Keratinocyte (primary cell): ENCODE results near the gene RELL2. TPM values are rescaled to one million over a fixed set of nuclear protein-coding genes. Genes with fewer than 3 reads are reported as not detected.

Source experiments
- DNase-seq: peaks from one replicate; pipeline ENCODE4 v3.0.0-alpha.2; 2011; ENCODE audit warnings: low read depth, missing footprints, low spot score
- FAIRE-seq: peaks from 2 replicates; lab custom pipeline; 2011; peaks lifted over from hg19 to GRCh38; lab: Jason Lieb, UNC
- H2AFZ ChIP-seq: 2 replicates; pipeline ENCODE4 v1.6.0; 2012; ENCODE audit warnings: low read length, control low read depth, inconsistent platforms; ENCODE audit not compliant: control insufficient read depth
- H3K27ac ChIP-seq: 2 replicates; pipeline ENCODE4 v1.5.1; 2011; ENCODE audit warnings: low read length; ENCODE audit not compliant: control insufficient read depth, insufficient read depth
- H3K27me3 ChIP-seq: 3 replicates; pipeline ENCODE4 v1.6.0; 2011; ENCODE audit warnings: low read length; ENCODE audit not compliant: control insufficient read depth, insufficient read depth; ENCODE audit errors: extremely low read depth
- H3K36me3 ChIP-seq, 2 experiments: 2 replicates in 1 of 2; 3 replicates in 1 of 2; pipeline ENCODE4 v1.5.1; 2011; ENCODE audit warnings: low read length in 2 of 2, mild to moderate bottlenecking in 1 of 2; ENCODE audit not compliant: control insufficient read depth in 2 of 2, insufficient read depth in 2 of 2; ENCODE audit errors: extremely low read depth in 1 of 2
- H3K4me1 ChIP-seq: 3 replicates; pipeline ENCODE4 v1.5.1; 2011; ENCODE audit warnings: low read length; ENCODE audit not compliant: control insufficient read depth, insufficient read depth; ENCODE audit errors: extremely low read depth
- H3K4me2 ChIP-seq: 3 replicates; pipeline ENCODE4 v1.6.0; 2011; ENCODE audit warnings: low read depth, low read length; ENCODE audit not compliant: control insufficient read depth, insufficient read depth; ENCODE audit errors: extremely low read depth
- H3K4me3 ChIP-seq, 3 experiments: fragments of 200-600 bp in 1 of 3; sonication (generic) in 1 of 3; 2 replicates in 2 of 3; 3 replicates in 1 of 3; pipeline ENCODE4 v1.5.1; 2011 to 2016; ENCODE audit warnings: low read length in 3 of 3, mild to moderate bottlenecking in 3 of 3, control low read depth in 2 of 3, inconsistent platforms in 1 of 3, low read depth in 1 of 3, mixed read lengths in 1 of 3, mixed run types in 1 of 3, moderate library complexity in 1 of 3; ENCODE audit not compliant: control insufficient read depth in 2 of 3, insufficient read depth in 2 of 3; ENCODE audit errors: extremely low read depth in 1 of 3
- H3K79me2 ChIP-seq: 2 replicates; pipeline ENCODE4 v1.6.0; 2012; ENCODE audit warnings: low read length; ENCODE audit not compliant: control insufficient read depth, insufficient read depth
- H3K9ac ChIP-seq: 3 replicates; pipeline ENCODE4 v1.6.0; 2011; ENCODE audit warnings: low read length; ENCODE audit not compliant: control insufficient read depth, insufficient read depth; ENCODE audit errors: extremely low read depth
- H3K9me1 ChIP-seq: 3 replicates; pipeline ENCODE4 v1.6.0; 2011; ENCODE audit warnings: low read length; ENCODE audit not compliant: control insufficient read depth, insufficient read depth; ENCODE audit errors: extremely low read depth
- H3K9me3 ChIP-seq: 2 replicates; pipeline ENCODE4 v1.5.1; 2012; ENCODE audit warnings: low read depth, low read length; ENCODE audit not compliant: control insufficient read depth
- H4K20me1 ChIP-seq: 3 replicates; pipeline ENCODE4 v1.6.0; 2011; ENCODE audit warnings: low read length; ENCODE audit not compliant: control insufficient read depth, insufficient read depth; ENCODE audit errors: extremely low read depth
- CTCF ChIP-seq, 3 experiments: IDR thresholded peaks in 1 of 3; conservative IDR thresholded peaks in 1 of 3; optimal IDR thresholded peaks in 1 of 3; 2 replicates in 2 of 3; 3 replicates in 1 of 3; pipeline versions ENCODE3 to v1.5.1; 2011; ENCODE audit warnings: low read length in 3 of 3, mild to moderate bottlenecking in 3 of 3, moderate library complexity in 2 of 3, control low read depth in 1 of 3, inconsistent platforms in 1 of 3; ENCODE audit not compliant: insufficient read depth in 2 of 3; ENCODE audit errors: extremely low read depth in 1 of 3
- EZH2 ChIP-seq: IDR thresholded peaks from one replicate; pipeline ENCODE4 v1.6.1; 2012; ENCODE audit warnings: inconsistent platforms, mild to moderate bottlenecking, low read length, moderate library complexity
- dilution Hi-C: fragments of 300-500 bp; cut with MboI; formaldehyde crosslinking; loops from one replicate; pipeline ENCODE4 v1.7.0; 2020; ENCODE audit warnings: low sequenced_read_pairs; ENCODE audit not compliant: extremely low pct_ligation_motif_present
- polyA plus RNA-seq, 5 experiments: library from polyadenylated mRNA; depleted of rRNA in 3 of 5; stranded (reverse) in 3 of 5; stranded (forward) in 1 of 5; unstranded in 1 of 5; fragments of >200 nt; gene quantifications; 1 replicate in 1 of 5; 2 replicates in 3 of 5; 3 replicates in 1 of 5; pipeline versions ENCODE4 v1.2.1 to v1.2.3, GENCODE V29; 2011 to 2012; ENCODE audit warnings: missing spikeins in 2 of 5, low read depth in 1 of 5, low replicate concordance in 1 of 5
- small RNA-seq, 3 experiments: library from RNA; depleted of rRNA; stranded (forward); fragments of <200 nt; gene quantifications; one replicate each; pipeline ENCODE3, GENCODE V24; 2012; ENCODE audit warnings: low read depth in 3 of 3, low replicate concordance in 1 of 3; ENCODE audit not compliant: insufficient read length in 3 of 3

RELL2 gene
- polyA plus RNA-seq, 1 donor (not counting 4 experiments of a cell fraction or from before 2014, with no cell fraction given): 8.9 TPM

- Histone ChIP-seq H3K9ac (no peak overlapping the region), H4K20me1 (no peaks in the 10 kb centered on the region), H3K9me1 (no peaks in the 10 kb centered on the region), H3K4me1 (peaks cover 17% of the 10 kb centered on the region), H3K27me3 (no peaks in the 10 kb centered on the region), H3K4me3 (no peak overlapping the region), H2AFZ (no peak overlapping the region), H3K27ac (no peak overlapping the region), H3K36me3 (no peaks in the 10 kb centered on the region), H3K9me3 (no peaks in the 10 kb centered on the region), H3K4me2 (no peak overlapping the region), H3K79me2 (no peaks in the 10 kb centered on the region)
- TF ChIP-seq EZH2 (no peak), CTCF (optimal IDR thresholded peaks at IDR 0.05 in 1 of 3, IDR thresholded peaks at IDR 0.05 in 1 of 3, conservative IDR thresholded peaks at IDR 0.05 in 1 of 3; ENCODE audit: extremely low read depth in 1 of 3, insufficient read depth in 2 of 3, low read length in 3 of 3) (no peak)
- dilution Hi-C loops: no loop called here
- FAIRE-seq: no peak
- DNase-seq: no peak
These were observed 48.8 kb downstream of the RELL2 start for GRCh38 chr5:141685591-141685990.

GRCh38 chr5:141686648-141687416, 50.0 kb downstream of the RELL2 start:
- Histone ChIP-seq H3K27me3 (peaks cover 3% of the 10 kb centered on the region), H3K4me2 (no peak overlapping the region), H3K4me3 (no peak overlapping the region), H2AFZ (no peak overlapping the region), H4K20me1 (no peaks in the 10 kb centered on the region), H3K36me3 (no peaks in the 10 kb centered on the region), H3K9me1 (no peaks in the 10 kb centered on the region), H3K4me1 (peaks cover 6% of the 10 kb centered on the region), H3K79me2 (no peaks in the 10 kb centered on the region), H3K9ac (no peak overlapping the region), H3K9me3 (no peaks in the 10 kb centered on the region), H3K27ac (no peak overlapping the region)
- dilution Hi-C loops: no loop called here
- TF ChIP-seq CTCF (optimal IDR thresholded peaks at IDR 0.05 in 1 of 3, IDR thresholded peaks at IDR 0.05 in 1 of 3, conservative IDR thresholded peaks at IDR 0.05 in 1 of 3; ENCODE audit: extremely low read depth in 1 of 3, insufficient read depth in 2 of 3, low read length in 3 of 3) (no peak), EZH2 (no peak)
- FAIRE-seq: no peak
- DNase-seq: no peak

Small RNA genes lying within 50 kb of the gene (small RNA-seq; reads per million reads assigned to genes)
- gene RPS27AP10: 0 reads per million in 3 experiments

Other genes starting within 250 kb of the RELL2 start
- 1.6 to 2.7 TPM (median 2.4 TPM) in 3 replicates for gene PCDHGB4, start 249.3 kb upstream of the RELL2 start, polyA plus RNA-seq
- 0.08 to 0.09 TPM (median 0.09 TPM) in 3 replicates for gene PCDHGA8, start 244.4 kb upstream of the RELL2 start, polyA plus RNA-seq
- gene PCDHGB5, start 239.1 kb upstream of the RELL2 start, polyA plus RNA-seq: 1.8 to 4.3 TPM (median 1.9 TPM) in 3 replicates
- gene PCDHGA9, start 234.2 kb upstream of the RELL2 start, polyA plus RNA-seq: 0.24 to 0.35 TPM (median 0.28 TPM) in 3 replicates
- gene PCDHGB6, start 229.0 kb upstream of the RELL2 start, polyA plus RNA-seq: 0.19 to 0.30 TPM (median 0.23 TPM) in 3 replicates
- 1.3 to 1.8 TPM (median 1.6 TPM) in 3 replicates for gene PCDHGA10, start 224.0 kb upstream of the RELL2 start, polyA plus RNA-seq
- gene PCDHGB7, start 219.3 kb upstream of the RELL2 start, polyA plus RNA-seq: 0.66 to 1.1 TPM (median 0.69 TPM) in 3 replicates
- gene PCDHGA11, start 215.9 kb upstream of the RELL2 start, polyA plus RNA-seq: 1.4 to 2.5 TPM (median 1.4 TPM) in 3 replicates
- 0.69 to 1.9 TPM (median 1.0 TPM) in 3 replicates for gene PCDHGA12, start 206.5 kb upstream of the RELL2 start, polyA plus RNA-seq
- 9.8 to 45.1 TPM (median 15.2 TPM) in 3 replicates for gene PCDHGC3, start 161.0 kb upstream of the RELL2 start, polyA plus RNA-seq
- 0.12 to 0.15 TPM (median 0.13 TPM) in 3 replicates for gene PCDHGC4, start 152.0 kb upstream of the RELL2 start, polyA plus RNA-seq
- gene PCDHGC5, start 147.9 kb upstream of the RELL2 start, polyA plus RNA-seq: 0.77 to 1.6 TPM (median 1.5 TPM) in 3 replicates
- 64.7 to 130 TPM (median 72.0 TPM) in 3 replicates for gene DIAPH1, start 18.0 kb upstream of the RELL2 start, polyA plus RNA-seq
- 93.6 to 97.4 TPM (median 96.0 TPM) in 3 replicates for gene HDAC3, start 148 bp upstream of the RELL2 start, polyA plus RNA-seq
- 9.7 to 17.1 TPM (median 13.5 TPM) in 3 replicates for gene FCHSD1, start 14.4 kb downstream of the RELL2 start, polyA plus RNA-seq
- 1.3 to 2.4 TPM (median 1.3 TPM) in 3 replicates for gene ARAP3, start 45.2 kb downstream of the RELL2 start, polyA plus RNA-seq
- 10.0 to 19.9 TPM (median 14.2 TPM) in 3 replicates for gene PCDH1, start 241.4 kb downstream of the RELL2 start, polyA plus RNA-seq